GM18502 (cell line): ENCODE data around the gene BICD1.

Source experiments
- ATAC-seq: cut with Tn5 transposase; IDR thresholded peaks from one replicate; pipeline ENCODE4 v1.9.1; 2021; ENCODE audit warnings: mild to moderate bottlenecking; ENCODE audit not compliant: unreplicated experiment, poor library complexity

The BICD1 gene

GRCh38 chr12:32382226-32382625, 275.6 kb downstream of the BICD1 start:
- no peak for ATAC-seq

- no peak for ATAC-seq
Measured at GRCh38 chr12:32390572-32391219, 284.0 kb downstream of the BICD1 start.

GRCh38 chr12:32395026-32395425, 288.4 kb downstream of the BICD1 start:
- no peak for ATAC-seq

GRCh38 chr12:32397696-32398095, 291.0 kb downstream of the BICD1 start:
- no peak for ATAC-seq

- no peak for ATAC-seq
Measured at GRCh38 chr12:32398181-32398580, 291.5 kb downstream of the BICD1 start.

- ATAC-seq, result peak; percentile 3
Measured at GRCh38 chr12:32398816-32399369, 292.2 kb downstream of the BICD1 start.

GRCh38 chr12:32399370-32400113, 292.9 kb downstream of the BICD1 start, which contains the start of gene FGD4:
FGD4 (plus strand) TSS chr12:32399558.
- ATAC-seq, result peak; percentile 90

GRCh38 chr12:32400114-32400672, 293.5 kb downstream of the BICD1 start:
- ATAC-seq, result no peak

GRCh38 chr12:32400866-32401265, 294.2 kb downstream of the BICD1 start:
- no peak for ATAC-seq

GRCh38 chr12:32402170-32402569, 295.5 kb downstream of the BICD1 start:
- no peak for ATAC-seq

- no peak for ATAC-seq
Measured at GRCh38 chr12:32402946-32403345, 296.3 kb downstream of the BICD1 start.

GRCh38 chr12:32407795-32408194, 301.1 kb downstream of the BICD1 start:
- ATAC-seq, result no peak

GRCh38 chr12:32413412-32413811, 306.8 kb downstream of the BICD1 start:
- no peak for ATAC-seq

- no peak for ATAC-seq
Measured at GRCh38 chr12:32418221-32418620, 311.6 kb downstream of the BICD1 start.

GRCh38 chr12:32418903-32419519, 312.4 kb downstream of the BICD1 start:
- ATAC-seq, result no peak

GRCh38 chr12:32419520-32419960, 312.9 kb downstream of the BICD1 start:
- ATAC-seq, result peak; percentile 50

GRCh38 chr12:32420356-32420755, 313.7 kb downstream of the BICD1 start:
- no peak for ATAC-seq

- no peak for ATAC-seq
Measured at GRCh38 chr12:32423559-32423958, 316.9 kb downstream of the BICD1 start.

- no peak for ATAC-seq
Measured at GRCh38 chr12:32431025-32431424, 324.4 kb downstream of the BICD1 start.
